AG09309 (cell line): ENCODE results near the gene LRMDA.

Experiments
- DNase-seq: peaks from one replicate; pipeline ENCODE4 v3.0.0-alpha.2; 2010; ENCODE audit warnings: low read depth
- H3K4me3 ChIP-seq: 2 replicates; pipeline ENCODE4 v1.5.1; 2011; ENCODE audit warnings: mild to moderate bottlenecking, low read depth, low read length, moderate library complexity; ENCODE audit not compliant: control insufficient read depth
- CTCF ChIP-seq: IDR thresholded peaks from 2 replicates; pipeline ENCODE4 v1.5.1; 2011; ENCODE audit warnings: mild to moderate bottlenecking, low read depth, low read length, inconsistent platforms; ENCODE audit not compliant: insufficient read depth, control insufficient read depth; ENCODE audit errors: missing control alignments

The LRMDA gene

GRCh38 chr10:76197293-76197692 is 765.9 kb downstream of the LRMDA start:
- DNase-seq, result no peak
- TF ChIP-seq CTCF, result no peak
- no peak overlapping the region for H3K4me3 ChIP-seq

GRCh38 chr10:76198287-76199035 is 767.0 kb downstream of the LRMDA start:
- TF ChIP-seq CTCF, result no peak
- no peak for DNase-seq
- H3K4me3 ChIP-seq, result no peak overlapping the region

- H3K4me3 ChIP-seq, result no peak overlapping the region
- TF ChIP-seq CTCF, result no peak
- DNase-seq, result no peak
These were observed 770.5 kb downstream of the LRMDA start for GRCh38 chr10:76201962-76202361.

GRCh38 chr10:76202777-76203176 is 771.4 kb downstream of the LRMDA start:
- H3K4me3 ChIP-seq, result no peak overlapping the region
- no peak for TF ChIP-seq CTCF
- DNase-seq, result peak; percentile 62

GRCh38 chr10:76205361-76205760 is 773.9 kb downstream of the LRMDA start:
- no peak for DNase-seq
- no peak overlapping the region for H3K4me3 ChIP-seq
- no peak for TF ChIP-seq CTCF

- H3K4me3 ChIP-seq, result no peak overlapping the region
- TF ChIP-seq CTCF, result no peak
- DNase-seq, result no peak
These were observed 775.5 kb downstream of the LRMDA start for GRCh38 chr10:76206797-76207352.
